IMR-90 (cell line): ENCODE results near the gene RGS9BP. TPM values are rescaled to one million over a fixed set of nuclear protein-coding genes. Genes with fewer than 3 reads are reported as not detected.

ENCODE experiments used
- ATAC-seq: fragments of 200-7000 bp; cut with Tn5 transposase; 2 replicates; pipeline ENCODE4 v1.9.1; 2020; ENCODE audit warnings: low read depth, mild to moderate bottlenecking, moderate library complexity
- BruUV-seq: library from RNA; stranded (reverse); fragments of 400-500 nt; replicated peaks from 2 replicates; lab custom pipeline; 2021; lab: Mats Ljungman, UMichigan
- CTCF ChIA-PET: fragments of 300-600 bp; formaldehyde crosslinking; extraction: SDS; loops from one replicate; lab custom pipeline; 2021; ENCODE audit warnings: antibody characterized with exemption; lab: Yijun Ruan, JAX
- POLR2A ChIA-PET: fragments of 300-600 bp; sonication (Branson Sonifier 250); formaldehyde crosslinking; loops from one replicate; lab custom pipeline; 2022; ENCODE audit warnings: antibody characterized with exemption; ENCODE audit not compliant: unreplicated experiment; lab: Charles Lee
- DNase-seq: peaks from one replicate; pipeline ENCODE4 v3.0.0; 2013
- H2AFZ ChIP-seq: replicated peaks from 2 replicates; pipeline ENCODE3; 2013; ENCODE audit warnings: low read length, mild to moderate bottlenecking; ENCODE audit not compliant: poor library complexity
- H2AK5ac ChIP-seq: 2 replicates; pipeline ENCODE4 v1.6.1; 2013; ENCODE audit warnings: low read depth, low read length, inconsistent platforms
- H2AK9ac ChIP-seq: replicated peaks from 2 replicates; pipeline ENCODE3; 2013; ENCODE audit warnings: mild to moderate bottlenecking, low read depth, low read length, moderate library complexity; ENCODE audit not compliant: poor library complexity
- H2BK120ac ChIP-seq: 2 replicates; pipeline ENCODE4 v1.6.1; 2013; ENCODE audit warnings: low read depth, low read length, inconsistent platforms
- H2BK15ac ChIP-seq: 3 replicates; pipeline ENCODE4 v1.6.1; 2013; ENCODE audit warnings: low read depth, low read length, inconsistent platforms
- H2BK20ac ChIP-seq: 2 replicates; pipeline ENCODE4 v1.6.1; 2013; ENCODE audit warnings: low read depth, mild to moderate bottlenecking, inconsistent platforms, low read length, moderate library complexity
- H2BK5ac ChIP-seq: 2 replicates; pipeline ENCODE4 v1.6.1; 2013; ENCODE audit warnings: mild to moderate bottlenecking, low read depth, low read length, inconsistent platforms; ENCODE audit not compliant: poor library complexity, severe bottlenecking
- H3K14ac ChIP-seq: replicated peaks from 2 replicates; pipeline ENCODE4 v1.6.1; 2013; ENCODE audit warnings: low read depth, low read length, inconsistent platforms
- H3K18ac ChIP-seq: 2 replicates; pipeline ENCODE4 v1.6.1; 2013; ENCODE audit warnings: low read depth, low read length, control low read depth
- H3K23ac ChIP-seq: 2 replicates; pipeline ENCODE4 v1.6.1; 2013; ENCODE audit warnings: low read depth, low read length, inconsistent platforms
- H3K27ac ChIP-seq: 2 replicates; pipeline ENCODE4 v1.5.1; 2013; ENCODE audit warnings: mild to moderate bottlenecking, control low read depth, low read length; ENCODE audit not compliant: insufficient read depth
- H3K27me3 ChIP-seq: 2 replicates; pipeline ENCODE4 v1.6.1; 2013; ENCODE audit warnings: low read length; ENCODE audit not compliant: control insufficient read depth, insufficient read depth
- H3K36me3 ChIP-seq: 2 replicates; pipeline ENCODE4 v1.6.1; 2013; ENCODE audit warnings: low read length, mixed read lengths; ENCODE audit not compliant: control insufficient read depth, insufficient read depth
- H3K4ac ChIP-seq: 2 replicates; pipeline ENCODE4 v1.6.1; 2013; ENCODE audit warnings: low read depth, low read length, inconsistent platforms
- H3K4me1 ChIP-seq: 2 replicates; pipeline ENCODE4 v1.6.1; 2013; ENCODE audit warnings: low read length, mixed read lengths; ENCODE audit not compliant: control insufficient read depth, insufficient read depth
- H3K4me2 ChIP-seq: 2 replicates; pipeline ENCODE4 v1.6.1; 2013; ENCODE audit warnings: low read depth, mild to moderate bottlenecking, control low read depth, low read length, moderate library complexity
- H3K4me3 ChIP-seq: 2 replicates; pipeline ENCODE4 v1.5.1; 2013; ENCODE audit warnings: low read depth, mild to moderate bottlenecking, control low read depth, low read length, moderate library complexity; ENCODE audit not compliant: insufficient read depth
- H3K56ac ChIP-seq: 2 replicates; pipeline ENCODE4 v1.6.1; 2013; ENCODE audit warnings: low read length, inconsistent platforms; ENCODE audit not compliant: insufficient read depth; ENCODE audit errors: extremely low read depth
- H3K79me1 ChIP-seq, 2 experiments: 2 replicates each; pipeline ENCODE4 v1.6.1; 2013; ENCODE audit warnings: low read length in 2 of 2, inconsistent platforms in 1 of 2, low read depth in 1 of 2
- H3K9ac ChIP-seq: 2 replicates; pipeline ENCODE4 v1.6.1; 2013; ENCODE audit warnings: low read depth, low read length, control low read depth
- H3K9me1 ChIP-seq: 2 replicates; pipeline ENCODE4 v1.6.1; 2013; ENCODE audit warnings: low read length, inconsistent platforms; ENCODE audit not compliant: insufficient read depth
- H3K9me3 ChIP-seq: 2 replicates; pipeline ENCODE4 v1.6.1; 2013; ENCODE audit warnings: low read length; ENCODE audit not compliant: control insufficient read depth, insufficient read depth
- H4K20me1 ChIP-seq: 2 replicates; pipeline ENCODE4 v1.6.1; 2013; ENCODE audit warnings: low read length, inconsistent platforms; ENCODE audit not compliant: insufficient read depth
- H4K5ac ChIP-seq: 2 replicates; pipeline ENCODE4 v1.6.1; 2013; ENCODE audit warnings: mild to moderate bottlenecking, low read depth, low read length, control low read depth
- H4K8ac ChIP-seq, 2 experiments: 2 replicates each; pipeline ENCODE4 v1.6.1; 2013; ENCODE audit warnings: low read depth in 2 of 2, low read length in 2 of 2, control low read depth in 1 of 2, inconsistent platforms in 1 of 2
- H4K91ac ChIP-seq: 2 replicates; pipeline ENCODE4 v1.6.1; 2013; ENCODE audit warnings: low read depth, low read length, inconsistent platforms; ENCODE audit not compliant: insufficient read depth
- CEBPB ChIP-seq: IDR thresholded peaks from 2 replicates; pipeline ENCODE4 v1.6.1; 2012; ENCODE audit warnings: low read depth, low read length, improper control_type of control experiment
- CTCF ChIP-seq: conservative IDR thresholded peaks from 2 replicates; pipeline ENCODE4 v1.5.1; 2012; ENCODE audit warnings: mild to moderate bottlenecking, low read depth, low read length, improper control_type of control experiment
- FOS ChIP-seq: fragments of 150-350 bp; IDR thresholded peaks from 2 replicates; pipeline ENCODE4 v1.6.1; 2016; ENCODE audit warnings: low read depth, low read length
- MAZ ChIP-seq: IDR thresholded peaks from 2 replicates; pipeline ENCODE4 v1.6.1; 2012; ENCODE audit warnings: low read depth, mild to moderate bottlenecking, low read length, improper control_type of control experiment, moderate library complexity, borderline replicate concordance
- MXI1 ChIP-seq: IDR thresholded peaks from 2 replicates; pipeline ENCODE4 v1.6.1; 2012; ENCODE audit warnings: low read depth, mild to moderate bottlenecking, low read length, moderate library complexity, borderline replicate concordance
- POLR2A ChIP-seq: IDR thresholded peaks from 2 replicates; pipeline ENCODE4 v1.6.1; 2012; ENCODE audit warnings: mild to moderate bottlenecking, low read depth, low read length
- RAD21 ChIP-seq: IDR thresholded peaks from 2 replicates; pipeline ENCODE4 v1.6.1; 2012; ENCODE audit warnings: low read length, improper control_type of control experiment
- RFX5 ChIP-seq: IDR thresholded peaks from 2 replicates; pipeline ENCODE4 v1.8.0; 2012; ENCODE audit warnings: low read depth, mild to moderate bottlenecking, low read length, moderate library complexity
- WGBS, 2 experiments: methylation state at CpG; one replicate each; pipeline versions ENCODE4 v1.1.5 to v1.1.7; 2013; ENCODE audit warnings: missing lambda C conversion rate in 2 of 2; ENCODE audit not compliant: insufficient read length in 1 of 2; ENCODE audit errors: extremely low coverage in 2 of 2; 5-methylcytosine and 5-hydroxymethylcytosine counted together
- dilution Hi-C: fragments of 300-500 bp; cut with HindIII; formaldehyde crosslinking; loops from one replicate; pipeline ENCODE4 v1.14.3; 2018; ENCODE audit warnings: low sequenced_read_pairs; ENCODE audit not compliant: unreplicated experiment
- in situ Hi-C: fragments of 300-500 bp; cut with MboI; formaldehyde crosslinking; loops from 3 replicates; pipeline ENCODE4 v1.14.3; 2019; ENCODE audit warnings: low sequenced_read_pairs, inconsistent platforms, mixed read lengths
- intact Hi-C: fragments of 100-400 bp; cut with micrococcal nuclease; formaldehyde crosslinking; loops from 2 replicates; pipeline ENCODE4 v1.10.0; 2022
- polyA plus RNA-seq, 3 experiments: library from polyadenylated mRNA; depleted of rRNA; stranded (reverse); fragments of >200 nt; gene quantifications; 2 replicates each; pipeline ENCODE4 v1.2.3, GENCODE V29; 2012; ENCODE audit warnings: low replicate concordance in 1 of 3
- total RNA-seq: library from RNA; depleted of rRNA; stranded (reverse); fragments of >200 nt; gene quantifications from 2 replicates; pipeline ENCODE4 v1.2.3, GENCODE V29; 2012

The RGS9BP gene
- total and polyA plus RNA-seq, 2 of the 4 experiments (the other 2 are of a cell fraction): 0.03 to 0.18 TPM

GRCh38 chr19:32676186-32676894, 692 bp downstream of the RGS9BP start:
- dilution Hi-C loops: no loop called here
- no peak for ATAC-seq
- no peak overlapping the region for H3K4ac ChIP-seq
- H3K36me3 ChIP-seq: no peaks in the 10 kb centered on the region
- H3K18ac ChIP-seq: no peak overlapping the region
- no peak overlapping the region for H4K8ac ChIP-seq
- POLR2A ChIA-PET: no interaction called here
- 5% methylated on average over 70 of the region's 93 CpGs; no CpG with 5 or more reads in 1 of the 2 experiments for WGBS, 2 experiments
- H2AK9ac ChIP-seq: no peak overlapping the region
- H3K4me3 ChIP-seq: peak overlapping the region; percentile 57; the same call in 1 of the 2 replicates
- CTCF ChIA-PET: no interaction called here
- no peak overlapping the region for H3K56ac ChIP-seq
- no peaks in the 10 kb centered on the region for H3K9me3 ChIP-seq
- no peak overlapping the region for H3K23ac ChIP-seq
- peak overlapping the region; percentile 91 for H3K4me2 ChIP-seq
- intact Hi-C loops: no loop called here
- H2BK120ac ChIP-seq: no peak overlapping the region
- H3K9ac ChIP-seq: no peak overlapping the region
- H3K4me1 ChIP-seq: peaks cover 8% of the 10 kb centered on the region; the same call in 1 of the 2 replicates
- H4K20me1 ChIP-seq: peaks cover 27% of the 10 kb centered on the region
- H2BK5ac ChIP-seq: no peak overlapping the region
- peaks cover 22 to 29% of the 10 kb centered on the region in 2 experiments for H3K79me1 ChIP-seq
- BruUV-seq: no TSS peak
- no peak for DNase-seq
- peak overlapping the region; percentile 99 for H2AFZ ChIP-seq
- no peak overlapping the region for H2AK5ac ChIP-seq
- H4K5ac ChIP-seq: no peak overlapping the region
- H3K9me1 ChIP-seq: peaks cover 12% of the 10 kb centered on the region
- H3K27me3 ChIP-seq: peaks cover 34% of the 10 kb centered on the region
- no peak overlapping the region for H3K27ac ChIP-seq
- no peak overlapping the region for H3K14ac ChIP-seq
- no peak overlapping the region for H2BK15ac ChIP-seq
- H4K91ac ChIP-seq: no peak overlapping the region
- TF ChIP-seq POLR2A: no peak
- TF ChIP-seq CEBPB: no peak
- no peak for TF ChIP-seq CTCF
- TF ChIP-seq FOS: no peak
- TF ChIP-seq RFX5: no peak
- TF ChIP-seq MXI1: no peak
- no peak for TF ChIP-seq RAD21
- no peak for TF ChIP-seq MAZ
- in situ Hi-C loops: no loop called here
- H2BK20ac ChIP-seq: no peak overlapping the region
